D721Med (cell line): Measurements from ENCODE around the gene ZNF554.

Experiments
- DNase-seq: peaks from one replicate; pipeline ENCODE4 v3.0.0; 2011; ENCODE audit warnings: low spot score; ENCODE audit not compliant: insufficient read length
- FAIRE-seq: peaks from 2 replicates; lab custom pipeline; 2011; peaks lifted over from hg19 to GRCh38; lab: Jason Lieb, UNC
- CTCF ChIP-seq: IDR thresholded peaks from 2 replicates; pipeline ENCODE4 v1.5.1; 2012; ENCODE audit warnings: mild to moderate bottlenecking, control low read depth; ENCODE audit not compliant: insufficient read depth; ENCODE audit errors: missing control alignments

The ZNF554 gene

GRCh38 chr19:2822846-2823245, 3.2 kb downstream of the ZNF554 start:
- FAIRE-seq (no peak), DNase-seq (no peak)
- no peak for TF ChIP-seq CTCF

- no peak for DNase-seq
- FAIRE-seq, result no peak
- TF ChIP-seq CTCF, result no peak
Observed at GRCh38 chr19:2823646-2824045, 4.0 kb downstream of the ZNF554 start.

- FAIRE-seq, result no peak
- DNase-seq, result no peak
- TF ChIP-seq CTCF, result no peak
Observed at GRCh38 chr19:2824129-2824528, 4.5 kb downstream of the ZNF554 start.

GRCh38 chr19:2827022-2827421, 7.4 kb downstream of the ZNF554 start:
- TF ChIP-seq CTCF, result no peak
- DNase-seq (no peak), FAIRE-seq (no peak)

GRCh38 chr19:2827840-2828489, 8.3 kb downstream of the ZNF554 start:
- no peak for TF ChIP-seq CTCF
- no peak for DNase-seq
- FAIRE-seq, result no peak

GRCh38 chr19:2834294-2834871, 14.7 kb downstream of the ZNF554 start:
- FAIRE-seq (no peak), DNase-seq (no peak)
- TF ChIP-seq CTCF, result no peak

GRCh38 chr19:2837430-2837829, 17.8 kb downstream of the ZNF554 start:
- FAIRE-seq (no peak), DNase-seq (no peak)
- no peak for TF ChIP-seq CTCF
